ENCODE measurements around the gene SMC1B.

GRCh38 chr22:45322873-45323525 is 90.4 kb downstream of the SMC1B start:
- no peak for TF ChIP-seq CTCF (IDR thresholded peaks at IDR 0.05)
- no peak for TF ChIP-seq POLR2A (IDR thresholded peaks at IDR 0.05)

All from uterus (tissue), 2 donors.